SK-N-MC (cell line): Measurements from ENCODE around the gene ZWILCH.

Source experiments
- EZH2 ChIP-seq: fragments of 200-600 bp; sonication (generic); IDR thresholded peaks from one replicate; pipeline ENCODE4 v1.6.1; 2017; ENCODE audit warnings: antibody characterized with exemption
- POLR2AphosphoS5 ChIP-seq: IDR thresholded peaks from 2 replicates; pipeline ENCODE4 v1.6.1; 2012; ENCODE audit warnings: mild to moderate bottlenecking, low read depth, low read length, borderline replicate concordance

DNA sequence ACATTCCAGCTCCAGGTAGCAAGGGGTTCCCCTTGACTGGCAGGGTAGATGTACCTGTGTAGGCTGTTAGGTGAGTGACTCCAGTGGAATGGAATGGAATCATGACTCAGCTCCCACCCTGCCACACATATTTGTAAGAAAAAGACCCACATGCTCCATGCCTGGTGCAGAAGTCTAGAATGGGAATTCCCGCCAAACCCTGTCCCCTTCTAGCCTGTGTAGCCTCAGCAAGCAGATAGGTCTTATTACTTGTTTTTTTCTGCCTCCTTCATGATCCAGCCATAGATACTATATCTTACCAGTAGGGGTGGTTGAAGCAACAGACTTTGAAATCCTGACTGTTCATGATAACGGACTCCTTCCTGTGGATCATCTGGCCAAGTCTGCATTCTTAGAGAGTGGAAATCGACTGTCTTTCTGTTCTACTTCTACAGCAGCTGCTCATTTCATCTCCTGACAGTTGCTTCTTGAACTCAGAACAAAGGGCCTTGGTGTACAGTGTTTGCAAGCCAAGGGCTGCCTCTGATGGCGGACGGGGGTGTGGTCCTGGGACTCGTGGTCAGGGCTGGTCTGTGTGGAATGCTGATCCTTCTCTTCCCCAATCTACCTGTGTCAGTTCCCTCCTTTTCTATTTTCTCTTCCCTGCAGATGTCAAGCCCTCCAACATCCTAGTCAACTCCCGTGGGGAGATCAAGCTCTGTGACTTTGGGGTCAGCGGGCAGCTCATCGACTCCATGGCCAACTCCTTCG is 23.8 kb upstream of the ZWILCH start:
- TF ChIP-seq POLR2AphosphoS5 (no peak), EZH2 (no peak)
